NCI-H2081 treated with DMSO at 0.1 percent for 48 hours (cell line): ENCODE results near the gene ESD.

Experiments
- DNase-seq: peaks from one replicate; lab custom pipeline; 2025; lab: John Stamatoyannopoulos, UW

The ESD gene

GRCh38 chr13:46745706-46746105, 51.3 kb downstream of the ESD start:
- no peak for DNase-seq

DNA sequence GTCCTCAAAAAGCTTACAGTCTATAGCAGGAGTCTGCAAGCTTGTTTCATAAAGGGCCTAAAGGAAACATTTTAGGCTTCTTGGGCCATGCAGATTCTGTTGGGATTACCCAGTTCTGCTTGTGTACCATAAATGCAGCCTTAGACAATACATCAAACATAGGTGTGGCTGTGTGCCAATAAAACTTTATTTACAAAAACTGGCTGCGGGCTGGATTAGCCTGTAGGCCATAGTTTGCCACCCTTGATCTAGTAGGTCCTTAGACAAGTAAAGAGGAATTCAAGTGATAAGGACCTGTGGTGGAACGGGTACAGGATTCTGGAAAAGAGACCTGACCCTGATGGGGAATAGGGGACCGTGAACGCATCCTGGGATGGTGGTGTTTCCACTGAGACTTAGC, 51.9 kb downstream of the ESD start:
- no peak for DNase-seq

DNA sequence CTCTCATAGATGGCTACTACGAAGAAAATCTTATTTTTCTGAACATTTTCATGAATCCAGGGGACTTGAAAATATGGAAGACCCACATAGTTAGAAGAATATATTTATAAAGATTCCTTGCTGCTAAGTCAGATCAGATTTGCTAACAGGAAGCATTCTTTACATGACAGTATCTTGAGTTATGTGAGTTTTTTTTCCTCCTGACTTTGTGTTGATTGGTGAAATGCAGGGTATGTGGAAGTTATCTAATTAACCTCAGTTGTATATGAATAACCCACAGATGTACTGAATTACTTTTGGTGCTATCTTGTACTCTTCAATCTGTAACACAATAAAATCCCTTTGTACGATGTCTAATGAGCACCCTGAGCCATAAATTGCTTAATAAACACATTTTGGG, 53.8 kb downstream of the ESD start:
- no peak for DNase-seq

DNA sequence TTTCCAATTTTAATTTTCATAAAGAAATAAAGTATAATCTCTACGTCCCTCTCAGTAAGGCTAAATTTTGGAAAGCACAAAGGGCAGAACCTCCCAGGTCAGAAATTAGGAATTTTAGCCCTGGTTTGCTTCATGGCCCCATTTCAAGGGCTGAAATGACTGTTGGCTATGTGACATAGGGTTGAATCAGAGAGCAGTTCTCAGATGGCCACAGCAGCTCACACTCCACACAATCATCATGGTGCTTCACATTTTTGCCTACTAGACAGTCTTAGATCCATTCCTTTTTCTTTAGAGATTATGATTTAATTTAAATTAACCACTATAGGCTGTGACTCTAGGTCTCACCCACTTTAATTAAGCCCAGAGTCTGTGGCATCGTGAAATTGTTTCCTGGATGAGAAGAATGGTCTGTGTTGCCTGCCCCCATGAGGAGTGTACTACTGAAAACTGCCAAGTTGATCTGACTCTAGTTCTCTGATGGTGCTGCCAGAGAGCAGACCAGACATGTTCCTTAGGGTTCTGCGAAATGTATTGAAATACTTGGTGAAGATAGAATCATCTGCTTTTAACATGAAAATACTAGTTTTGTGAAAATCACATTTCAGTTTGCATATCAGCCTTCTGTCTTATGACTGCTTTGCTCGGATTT, 57.4 kb downstream of the ESD start:
- no peak for DNase-seq

GRCh38 chr13:46738766-46739165, 58.2 kb downstream of the ESD start:
- no peak for DNase-seq

DNA sequence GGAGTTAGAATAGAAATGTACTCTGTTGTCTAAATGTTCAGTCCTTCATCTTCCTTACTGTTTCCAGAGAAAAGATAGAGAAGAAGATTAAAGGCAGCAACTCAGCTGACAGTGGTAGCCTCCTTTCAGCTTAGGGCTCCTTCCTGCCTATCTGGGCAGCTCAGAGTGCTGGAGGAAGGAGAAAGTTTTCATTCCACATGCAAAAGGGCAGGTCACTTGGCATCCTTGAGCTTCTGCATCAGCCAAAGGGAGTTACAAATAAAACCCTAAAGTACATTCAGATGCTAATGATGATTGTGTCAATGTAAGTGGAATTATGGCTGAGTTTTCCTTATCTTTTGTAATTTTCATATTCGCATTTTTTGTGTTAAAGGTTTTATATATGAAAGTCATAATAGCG, 58.9 kb downstream of the ESD start:
- DNase-seq = no peak

- DNase-seq = no peak
Measured at GRCh38 chr13:46736541-46737310, 60.2 kb downstream of the ESD start.

- DNase-seq = no peak
Measured at GRCh38 chr13:46735425-46735824, 61.5 kb downstream of the ESD start.

DNA sequence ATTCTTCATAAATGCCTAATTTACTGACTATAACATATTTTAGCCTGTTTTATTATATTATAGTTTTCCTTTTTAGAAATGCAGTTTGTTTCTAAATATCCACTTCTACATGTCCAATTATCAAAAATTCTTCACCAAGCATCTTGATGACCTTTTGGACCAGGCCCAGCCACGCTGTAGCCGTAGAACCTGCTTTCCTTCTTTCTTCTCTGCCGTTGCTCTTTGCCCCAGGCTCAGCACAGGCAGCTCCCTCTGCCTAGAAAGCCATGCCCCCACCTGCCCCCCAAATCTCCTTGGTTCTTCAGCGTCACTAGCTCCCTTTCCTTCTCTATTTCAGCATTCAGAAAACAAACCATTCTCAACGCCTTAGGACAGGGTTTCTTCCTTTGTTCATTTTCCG, 65.4 kb downstream of the ESD start:
- DNase-seq = no peak

GRCh38 chr13:46728777-46729176, 68.2 kb downstream of the ESD start:
- DNase-seq = no peak

GRCh38 chr13:46726347-46726746, 70.6 kb downstream of the ESD start:
- no peak for DNase-seq
